Measurements from ENCODE around the gene SLC66A2. TPM values are rescaled to one million over a fixed set of nuclear protein-coding genes. Genes with fewer than 3 reads are reported as not detected.

The SLC66A2 gene
- total and polyA plus RNA-seq, 2 of the 13 experiments (the other 11 are each of a cell fraction or from before 2014, with no cell fraction given) = 33.5 to 41.9 TPM

DNA sequence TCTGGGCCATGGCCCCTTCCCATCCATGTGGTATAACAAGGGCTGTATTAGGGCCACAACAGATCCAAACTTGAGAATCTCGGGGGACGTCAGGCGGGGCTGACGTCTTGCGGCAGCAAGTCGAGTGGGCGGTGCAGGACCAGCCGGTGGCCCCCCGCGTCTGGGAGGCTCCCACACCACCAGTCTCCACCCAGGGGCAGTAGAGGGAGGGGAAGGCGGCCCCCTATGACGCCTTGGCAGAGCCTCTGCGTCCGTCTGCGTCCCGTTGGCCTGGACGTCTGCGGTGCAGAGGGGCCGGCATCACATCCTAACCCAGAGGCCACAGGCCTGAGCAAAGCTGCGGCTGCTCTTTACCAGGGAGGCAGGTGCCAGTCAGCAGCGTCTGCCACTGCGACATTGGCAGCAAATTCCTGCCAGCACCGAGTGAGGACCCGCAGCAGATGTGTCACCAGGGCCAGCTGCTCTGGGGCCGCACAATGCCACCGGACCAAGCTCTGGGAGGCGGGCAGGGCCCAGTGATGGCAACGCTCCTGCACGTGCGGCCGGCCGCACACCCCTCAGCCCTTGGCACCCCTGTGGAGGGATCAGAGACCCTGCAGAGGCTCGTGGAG, 79.9 kb downstream of the SLC66A2 start (continued):
- TF ChIP-seq ZFP62 (CRISPR knock-in tag; IDR thresholded peaks at IDR 0.05) = no peak
- TF ChIP-seq ZNF354B (CRISPR knock-in tag; IDR thresholded peaks at IDR 0.05) = no peak
- no peak for TF ChIP-seq MAZ (IDR thresholded peaks at IDR 0.05; ENCODE audit: borderline replicate concordance, low read depth, low read length)
- TF ChIP-seq MAZ (CRISPR knock-in tag; IDR thresholded peaks at IDR 0.05; ENCODE audit: low read depth) = no peak
- no peak for TF ChIP-seq CHD4 (IDR thresholded peaks at IDR 0.05; ENCODE audit: borderline replicate concordance, low read length)
- no peak for TF ChIP-seq STAT5B (CRISPR knock-in tag; IDR thresholded peaks at IDR 0.05)
- TF ChIP-seq, protein P1, sequence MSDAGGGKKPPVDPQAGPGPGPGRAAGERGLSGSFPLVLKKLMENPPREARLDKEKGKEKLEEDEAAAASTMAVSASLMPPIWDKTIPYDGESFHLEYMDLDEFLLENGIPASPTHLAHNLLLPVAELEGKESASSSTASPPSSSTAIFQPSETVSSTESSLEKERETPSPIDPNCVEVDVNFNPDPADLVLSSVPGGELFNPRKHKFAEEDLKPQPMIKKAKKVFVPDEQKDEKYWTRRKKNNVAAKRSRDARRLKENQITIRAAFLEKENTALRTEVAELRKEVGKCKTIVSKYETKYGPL (CRISPR knock-in tag; IDR thresholded peaks at IDR 0.05) = no peak
- no peak for TF ChIP-seq ARID5B (CRISPR knock-in tag; IDR thresholded peaks at IDR 0.05)
- TF ChIP-seq KAT8 (CRISPR knock-in tag; IDR thresholded peaks at IDR 0.05) = no peak
- TF ChIP-seq PITX1 (CRISPR knock-in tag; IDR thresholded peaks at IDR 0.05) = no peak
- TF ChIP-seq SP4 (CRISPR knock-in tag; IDR thresholded peaks at IDR 0.05) = no peak
- TF ChIP-seq, protein P2, sequence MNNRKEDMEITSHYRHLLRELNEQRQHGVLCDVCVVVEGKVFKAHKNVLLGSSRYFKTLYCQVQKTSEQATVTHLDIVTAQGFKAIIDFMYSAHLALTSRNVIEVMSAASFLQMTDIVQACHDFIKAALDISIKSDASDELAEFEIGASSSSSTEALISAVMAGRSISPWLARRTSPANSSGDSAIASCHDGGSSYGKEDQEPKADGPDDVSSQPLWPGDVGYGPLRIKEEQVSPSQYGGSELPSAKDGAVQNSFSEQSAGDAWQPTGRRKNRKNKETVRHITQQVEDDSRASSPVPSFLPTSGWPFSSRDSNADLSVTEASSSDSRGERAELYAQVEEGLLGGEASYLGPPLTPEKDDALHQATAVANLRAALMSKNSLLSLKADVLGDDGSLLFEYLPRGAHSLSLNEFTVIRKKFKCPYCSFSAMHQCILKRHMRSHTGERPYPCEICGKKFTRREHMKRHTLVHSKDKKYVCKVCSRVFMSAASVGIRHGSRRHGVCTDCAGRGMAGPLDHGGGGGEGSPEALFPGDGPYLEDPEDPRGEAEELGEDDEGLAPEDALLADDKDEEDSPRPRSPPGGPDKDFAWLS (CRISPR knock-in tag; IDR thresholded peaks at IDR 0.05; ENCODE audit: borderline replicate concordance) = no peak
- no peak for TF ChIP-seq NCOA5 (CRISPR knock-in tag; IDR thresholded peaks at IDR 0.05)
- TF ChIP-seq, protein P3, sequence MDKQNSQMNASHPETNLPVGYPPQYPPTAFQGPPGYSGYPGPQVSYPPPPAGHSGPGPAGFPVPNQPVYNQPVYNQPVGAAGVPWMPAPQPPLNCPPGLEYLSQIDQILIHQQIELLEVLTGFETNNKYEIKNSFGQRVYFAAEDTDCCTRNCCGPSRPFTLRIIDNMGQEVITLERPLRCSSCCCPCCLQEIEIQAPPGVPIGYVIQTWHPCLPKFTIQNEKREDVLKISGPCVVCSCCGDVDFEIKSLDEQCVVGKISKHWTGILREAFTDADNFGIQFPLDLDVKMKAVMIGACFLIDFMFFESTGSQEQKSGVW (CRISPR knock-in tag; IDR thresholded peaks at IDR 0.05; ENCODE audit: borderline replicate concordance) = no peak
